Neuronal stem cell (in vitro differentiated cells): Measurements from ENCODE around the gene ACSL5.
A peak's percentile ranks its signal among the peaks of the same experiment; 100 is the strongest.

Experiments
- DNase-seq: peaks from one replicate; pipeline ENCODE4 v3.0.0-alpha.2; 2013; ENCODE audit warnings: low spot score
- H2AFZ ChIP-seq: one replicate; pipeline ENCODE4 v1.6.1; 2013; ENCODE audit warnings: mild to moderate bottlenecking, low read length, inconsistent platforms
- H2AK5ac ChIP-seq: 2 replicates; pipeline ENCODE4 v1.6.1; 2013; ENCODE audit warnings: low read depth, mild to moderate bottlenecking, inconsistent platforms, low read length, moderate library complexity, mixed read lengths
- H2BK120ac ChIP-seq: 2 replicates; pipeline ENCODE4 v1.6.1; 2013; ENCODE audit warnings: low read depth, mild to moderate bottlenecking, inconsistent platforms, low read length, moderate library complexity, mixed read lengths
- H2BK12ac ChIP-seq: one replicate; pipeline ENCODE4 v1.6.1; 2013; ENCODE audit warnings: low read length, inconsistent platforms
- H2BK15ac ChIP-seq: 2 replicates; pipeline ENCODE4 v1.6.1; 2013; ENCODE audit warnings: mild to moderate bottlenecking, low read length, inconsistent platforms, mixed read lengths
- H2BK5ac ChIP-seq: one replicate; pipeline ENCODE4 v1.6.1; 2013; ENCODE audit warnings: inconsistent platforms, mild to moderate bottlenecking, low read length, moderate library complexity
- H3K14ac ChIP-seq: one replicate; pipeline ENCODE4 v1.6.1; 2013; ENCODE audit warnings: low read length, inconsistent platforms
- H3K18ac ChIP-seq: 2 replicates; pipeline ENCODE4 v1.6.1; 2013; ENCODE audit warnings: low read length, inconsistent platforms
- H3K23ac ChIP-seq: 2 replicates; pipeline ENCODE4 v1.6.1; 2013; ENCODE audit warnings: low read depth, mild to moderate bottlenecking, mixed read lengths, low read length, inconsistent platforms; ENCODE audit not compliant: poor library complexity
- H3K27ac ChIP-seq: replicated peaks from 3 replicates; pipeline ENCODE4 v1.5.1; 2013; ENCODE audit warnings: low read length, inconsistent platforms
- H3K27me3 ChIP-seq, 3 experiments: 2 replicates each; pipeline ENCODE4 v1.6.1; 2013; ENCODE audit warnings: low read length in 3 of 3, mild to moderate bottlenecking in 2 of 3, inconsistent platforms in 1 of 3, low read depth in 1 of 3, mixed read lengths in 1 of 3, moderate library complexity in 1 of 3; ENCODE audit not compliant: control insufficient read depth in 3 of 3, insufficient read depth in 3 of 3
- H3K36me3 ChIP-seq, 2 donors: replicated peaks in 1 of 2; 2 replicates each; pipeline ENCODE4 v1.6.1; 2013; ENCODE audit warnings: low read length in 2 of 2; ENCODE audit not compliant: control insufficient read depth in 2 of 2, insufficient read depth in 2 of 2
- H3K4ac ChIP-seq: 2 replicates; pipeline ENCODE4 v1.6.1; 2013; ENCODE audit warnings: inconsistent platforms, mild to moderate bottlenecking, low read length, moderate library complexity
- H3K4me1 ChIP-seq, 2 donors: 1 replicate in 1 of 2; 2 replicates in 1 of 2; pipeline ENCODE4 v1.6.1; 2013; ENCODE audit warnings: low read length in 2 of 2, low read depth in 1 of 2; ENCODE audit not compliant: control insufficient read depth in 2 of 2, insufficient read depth in 1 of 2
- H3K4me2 ChIP-seq: one replicate; pipeline ENCODE4 v1.6.1; 2013; ENCODE audit warnings: mild to moderate bottlenecking, low read length, inconsistent platforms; ENCODE audit not compliant: insufficient read depth, poor library complexity, severe bottlenecking
- H3K4me3 ChIP-seq, 2 donors: 2 replicates each; pipeline ENCODE4 v1.5.1; 2013; ENCODE audit warnings: low read length in 2 of 2, mild to moderate bottlenecking in 2 of 2, inconsistent platforms in 1 of 2, moderate library complexity in 1 of 2
- H3K79me1 ChIP-seq: one replicate; pipeline ENCODE4 v1.6.1; 2013; ENCODE audit warnings: low read depth, mild to moderate bottlenecking, inconsistent platforms, low read length, moderate library complexity
- H3K9ac ChIP-seq: one replicate; pipeline ENCODE4 v1.6.1; 2013; ENCODE audit warnings: mild to moderate bottlenecking, low read depth, low read length, inconsistent platforms; ENCODE audit not compliant: poor library complexity
- H3K9me3 ChIP-seq, 2 donors: replicated peaks in 1 of 2; 2 replicates each; pipeline versions ENCODE3 to v1.6.1; 2013; ENCODE audit warnings: low read length in 2 of 2, mild to moderate bottlenecking in 2 of 2, inconsistent platforms in 1 of 2, low read depth in 1 of 2, mixed read lengths in 1 of 2, moderate library complexity in 1 of 2; ENCODE audit not compliant: control insufficient read depth in 2 of 2, insufficient read depth in 1 of 2
- H4K8ac ChIP-seq: one replicate; pipeline ENCODE4 v1.6.1; 2013; ENCODE audit warnings: low read depth, mild to moderate bottlenecking, inconsistent platforms, low read length, moderate library complexity
- H4K91ac ChIP-seq: one replicate; pipeline ENCODE4 v1.6.1; 2013; ENCODE audit warnings: low read length, low read depth, mild to moderate bottlenecking, inconsistent platforms; ENCODE audit not compliant: poor library complexity
- WGBS, 2 donors: extraction: QIAGEN DNeasy Blood & Tissue Kit; methylation state at CpG; one replicate each; pipeline ENCODE4 v1.1.7; 2013; ENCODE audit warnings: missing lambda C conversion rate in 2 of 2, mixed read lengths in 1 of 2; ENCODE audit not compliant: insufficient read length in 2 of 2, insufficient replicate concordance in 1 of 2; ENCODE audit errors: extremely low coverage in 2 of 2; 5-methylcytosine and 5-hydroxymethylcytosine counted together

The ACSL5 gene

DNA sequence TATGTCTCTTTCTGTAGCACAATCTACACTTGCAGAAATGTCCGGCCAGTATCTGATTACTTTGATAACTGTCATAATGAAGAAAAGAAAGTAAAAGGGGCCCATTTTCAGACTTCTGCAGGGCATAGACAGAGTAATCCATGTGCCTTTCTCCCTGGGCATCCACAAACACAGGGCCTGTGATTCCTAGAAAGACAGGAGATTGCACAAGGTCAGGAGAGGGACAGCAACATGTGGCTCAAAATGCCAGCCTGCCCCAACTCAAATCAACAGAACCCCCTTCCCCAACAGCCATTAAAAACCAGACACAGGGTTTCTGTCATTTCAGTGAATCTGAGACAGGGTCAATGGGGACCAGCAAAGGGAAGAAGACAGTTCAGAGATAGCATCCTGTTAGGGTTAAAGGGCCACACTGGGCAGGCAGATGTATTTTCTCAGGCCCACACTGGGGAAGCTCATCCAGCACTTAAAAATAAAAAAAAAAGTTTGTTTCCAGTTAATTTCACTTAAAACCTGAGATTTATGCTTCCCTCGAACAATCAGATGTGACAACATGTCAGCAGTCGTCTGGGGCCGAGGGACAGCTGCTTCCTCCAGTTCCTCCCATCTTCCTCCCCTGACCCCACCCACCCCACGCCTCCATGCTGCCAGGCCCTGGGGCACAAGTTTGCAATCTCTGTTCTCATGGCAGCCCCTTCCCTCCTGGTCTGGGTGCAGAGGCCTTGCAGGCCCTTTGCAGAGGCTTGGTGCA, 30.7 kb upstream of the ACSL5 start:
- no peak overlapping the region for H3K23ac ChIP-seq
- no peak overlapping the region for H2AK5ac ChIP-seq
- WGBS, 2 donors: no CpG with 5 or more reads among the region's 5 CpGs
- H3K79me1 ChIP-seq: no peaks in the 10 kb centered on the region
- no peak for DNase-seq
- H3K27me3 ChIP-seq: no peaks in the 10 kb centered on the region
- H2BK15ac ChIP-seq: no peak overlapping the region
- H3K9me3 ChIP-seq: no peaks in the 10 kb centered on the region
- peaks cover 0 to 6% of the 10 kb centered on the region in 2 donors for H3K4me1 ChIP-seq
- no peak overlapping the region for H2BK5ac ChIP-seq
- no peak overlapping the region for H3K9ac ChIP-seq
- H4K8ac ChIP-seq: no peak overlapping the region
- H3K4ac ChIP-seq: no peak overlapping the region
- H3K14ac ChIP-seq: no peak overlapping the region
- H3K4me2 ChIP-seq: no peak overlapping the region
- no peak overlapping the region for H3K18ac ChIP-seq
- H4K91ac ChIP-seq: no peak overlapping the region
- no peak overlapping the region for H2AFZ ChIP-seq
- no peak overlapping the region for H2BK12ac ChIP-seq
- H3K4me3 ChIP-seq: no peak overlapping the region
- H2BK120ac ChIP-seq: no peak overlapping the region
- no peaks in the 10 kb centered on the region for H3K36me3 ChIP-seq
- H3K27ac ChIP-seq: no peak overlapping the region

GRCh38 chr10:112344261-112344660, 29.7 kb upstream of the ACSL5 start:
- DNase-seq: no peak
- Histone ChIP-seq H3K9me3 (no peaks in the 10 kb centered on the region), H2BK12ac (no peak overlapping the region), H2BK15ac (no peak overlapping the region), H3K27ac (no peak overlapping the region), H3K14ac (no peak overlapping the region), H4K91ac (no peak overlapping the region), H3K9ac (no peak overlapping the region), H3K4me1 (peaks cover 0 to 9% of the 10 kb centered on the region in 2 donors), H2BK5ac (no peak overlapping the region), H3K4ac (no peak overlapping the region), H3K36me3 (no peaks in the 10 kb centered on the region), H3K27me3 (no peaks in the 10 kb centered on the region), H2BK120ac (no peak overlapping the region), H2AK5ac (no peak overlapping the region), H3K4me2 (no peak overlapping the region), H3K18ac (peak overlapping the region; percentile 64), H3K79me1 (no peaks in the 10 kb centered on the region), H3K23ac (no peak overlapping the region), H4K8ac (no peak overlapping the region), H2AFZ (no peak overlapping the region), H3K4me3 (no peak overlapping the region)
- no CpG with 5 or more reads among the region's 6 CpGs for WGBS, 2 donors

- Histone ChIP-seq H3K4me2 (no peak overlapping the region), H4K8ac (no peak overlapping the region), H3K23ac (no peak overlapping the region), H2BK15ac (no peak overlapping the region), H2BK12ac (no peak overlapping the region), H2BK120ac (no peak overlapping the region), H2AFZ (no peak overlapping the region), H4K91ac (no peak overlapping the region), H3K36me3 (no peaks in the 10 kb centered on the region), H3K9ac (no peak overlapping the region), H3K9me3 (no peaks in the 10 kb centered on the region), H3K18ac (no peak overlapping the region), H3K27me3 (no peaks in the 10 kb centered on the region), H3K79me1 (no peaks in the 10 kb centered on the region), H3K27ac (no peak overlapping the region), H3K14ac (no peak overlapping the region), H3K4ac (no peak overlapping the region), H3K4me3 (no peak overlapping the region), H2AK5ac (no peak overlapping the region), H2BK5ac (no peak overlapping the region), H3K4me1 (peaks cover 0 to 10% of the 10 kb centered on the region in 2 donors)
- no peak for DNase-seq
- no CpG with 5 or more reads among the region's 3 CpGs for WGBS, 2 donors
These were observed 28.7 kb upstream of the ACSL5 start for GRCh38 chr10:112345202-112345601.

- no peak overlapping the region for H2BK12ac ChIP-seq
- H3K14ac ChIP-seq: no peak overlapping the region
- H2AK5ac ChIP-seq: no peak overlapping the region
- H4K91ac ChIP-seq: no peak overlapping the region
- H3K9me3 ChIP-seq: no peaks in the 10 kb centered on the region
- no peak overlapping the region for H2BK5ac ChIP-seq
- H3K4me1 ChIP-seq: peaks cover 0 to 10% of the 10 kb centered on the region in 2 donors
- H2BK15ac ChIP-seq: no peak overlapping the region
- no peak overlapping the region for H3K9ac ChIP-seq
- no peak for DNase-seq
- H2AFZ ChIP-seq: no peak overlapping the region
- no peak overlapping the region for H3K4me2 ChIP-seq
- no peaks in the 10 kb centered on the region for H3K79me1 ChIP-seq
- no peak overlapping the region for H2BK120ac ChIP-seq
- WGBS, 2 donors: no CpG with 5 or more reads among the region's 9 CpGs
- H3K27me3 ChIP-seq: no peaks in the 10 kb centered on the region
- H4K8ac ChIP-seq: no peak overlapping the region
- H3K27ac ChIP-seq: no peak overlapping the region
- no peaks in the 10 kb centered on the region for H3K36me3 ChIP-seq
- no peak overlapping the region for H3K4ac ChIP-seq
- H3K23ac ChIP-seq: no peak overlapping the region
- no peak overlapping the region for H3K18ac ChIP-seq
- no peak overlapping the region for H3K4me3 ChIP-seq
These were observed 28.2 kb upstream of the ACSL5 start for GRCh38 chr10:112345743-112346142.
